ENCODE data around the gene ADCY4.

Gene ADCY4

DNA sequence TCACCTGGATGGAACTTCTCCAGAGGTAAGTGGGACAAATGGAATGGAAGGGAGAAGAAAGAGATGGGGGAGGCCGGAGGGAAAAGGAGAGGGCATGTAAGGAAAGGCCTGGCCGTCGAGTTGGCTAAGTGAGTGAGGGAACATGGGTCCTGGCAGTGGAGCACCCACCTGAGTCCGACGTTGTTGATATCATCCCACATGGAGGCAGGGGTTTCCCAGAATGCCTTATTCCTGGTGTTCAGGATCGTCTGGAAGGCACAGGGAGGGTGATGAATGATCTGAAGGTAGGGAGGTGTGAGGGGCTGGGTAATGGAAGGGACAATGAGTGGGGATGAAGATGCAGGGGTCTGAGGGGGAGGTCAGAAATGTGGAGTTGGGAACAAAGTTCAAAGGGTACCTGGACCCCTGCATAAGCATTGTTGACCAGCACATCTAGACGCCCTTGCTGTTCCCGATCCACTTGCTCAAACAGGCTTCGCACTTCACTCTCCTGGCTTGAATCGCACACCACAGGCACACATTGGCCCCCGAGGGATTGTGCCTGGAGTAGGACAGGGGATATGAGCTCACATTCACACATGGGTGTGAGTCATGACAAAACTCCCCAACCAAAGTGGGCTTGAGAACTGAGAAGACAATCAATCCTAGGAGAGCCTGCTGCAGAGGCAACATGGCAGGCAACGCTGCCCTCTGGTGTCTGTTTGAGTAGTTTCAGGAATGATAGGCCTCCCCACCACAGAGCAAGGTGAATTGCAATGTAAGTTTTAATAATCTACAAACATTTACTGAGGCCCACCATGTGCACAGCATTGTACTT is 38.3 kb downstream of the ADCY4 start:
- peak; percentile 43 to 91 for DNase-seq

DNA sequence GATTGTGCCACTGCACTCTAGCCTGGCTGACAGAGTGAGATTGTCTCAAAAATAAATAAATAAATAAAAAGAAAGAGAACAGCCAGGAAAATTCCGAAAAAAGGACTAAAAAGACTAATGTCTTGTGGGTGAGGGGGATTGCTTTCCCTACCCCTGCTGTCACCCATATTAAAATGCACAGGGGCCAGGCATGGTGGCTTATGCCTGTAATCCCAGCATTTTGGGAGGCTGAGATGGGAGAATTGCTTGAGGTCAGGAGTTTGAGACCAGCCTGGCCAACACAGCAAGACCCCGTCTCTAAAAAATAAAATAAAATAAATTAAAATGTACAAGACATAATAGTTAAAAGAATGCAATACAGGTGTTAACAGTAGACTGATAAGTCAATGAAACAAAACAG is 41.3 kb downstream of the ADCY4 start:
- DNase-seq = no peak

DNA sequence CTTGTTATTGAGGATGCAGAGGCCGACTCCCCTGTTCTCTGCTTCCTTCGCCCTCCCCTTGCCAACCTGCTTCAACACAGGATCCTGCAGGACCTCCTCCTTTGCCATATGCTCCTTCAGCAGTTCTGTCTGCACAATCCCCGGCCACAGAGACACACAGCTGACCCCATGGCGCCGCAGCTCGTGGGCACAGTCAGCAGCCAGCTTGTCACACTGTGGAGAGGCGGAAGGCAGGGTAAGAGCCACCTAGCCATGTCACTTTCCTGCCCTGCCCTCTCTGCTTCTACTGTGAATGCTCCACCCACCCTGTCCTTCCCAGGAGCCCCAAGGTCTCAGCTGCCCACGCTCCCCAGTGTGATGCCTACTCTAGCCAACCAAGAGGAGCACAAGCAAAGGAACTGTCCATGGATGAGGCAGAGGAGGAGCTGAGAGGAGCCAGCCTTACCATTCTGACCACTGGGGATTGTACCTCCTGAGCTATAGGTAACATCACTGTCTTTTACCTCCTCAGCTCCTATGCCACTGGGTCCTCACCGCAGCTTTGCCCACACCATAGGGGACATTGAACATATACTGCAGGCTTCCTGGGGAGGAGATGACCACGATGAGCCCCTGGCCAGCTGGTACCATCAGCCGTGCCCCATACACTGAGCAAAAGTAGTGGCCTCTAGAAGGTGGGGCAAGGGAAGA is 42.6 kb downstream of the ADCY4 start:
- no peak for DNase-seq

DNA sequence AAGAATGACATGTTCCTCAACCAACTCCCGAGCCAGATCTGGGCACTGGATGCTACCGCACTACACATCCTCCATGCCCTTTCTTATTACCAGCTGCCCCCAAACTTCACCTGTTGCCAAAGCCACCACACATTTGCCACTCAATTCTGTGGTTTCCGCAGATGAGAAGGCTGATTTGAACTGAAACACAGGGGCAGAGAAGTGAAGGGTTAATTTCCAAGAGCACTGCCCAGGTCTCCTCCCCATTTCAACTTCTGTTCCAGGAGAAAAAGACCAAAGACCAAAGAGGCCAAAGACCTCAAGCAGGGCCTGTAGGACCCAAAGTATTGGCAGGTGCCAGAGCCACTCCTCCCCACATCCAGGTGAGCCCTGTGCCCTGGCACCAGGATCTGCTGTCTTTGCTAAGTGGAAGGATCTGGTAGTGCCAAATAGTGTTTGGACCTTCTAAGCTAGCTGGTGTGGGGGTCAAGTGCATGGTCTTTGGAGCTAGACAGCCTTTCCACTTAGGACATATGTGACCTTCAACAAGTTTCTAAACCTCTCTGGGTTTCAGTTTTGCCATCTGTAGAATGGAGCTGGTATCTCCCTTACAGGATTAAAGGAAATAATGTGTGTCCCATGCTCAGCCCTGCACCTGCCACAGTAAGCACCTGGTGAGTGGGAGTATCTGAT is 43.3 kb downstream of the ADCY4 start:
- no peak for DNase-seq

DNA sequence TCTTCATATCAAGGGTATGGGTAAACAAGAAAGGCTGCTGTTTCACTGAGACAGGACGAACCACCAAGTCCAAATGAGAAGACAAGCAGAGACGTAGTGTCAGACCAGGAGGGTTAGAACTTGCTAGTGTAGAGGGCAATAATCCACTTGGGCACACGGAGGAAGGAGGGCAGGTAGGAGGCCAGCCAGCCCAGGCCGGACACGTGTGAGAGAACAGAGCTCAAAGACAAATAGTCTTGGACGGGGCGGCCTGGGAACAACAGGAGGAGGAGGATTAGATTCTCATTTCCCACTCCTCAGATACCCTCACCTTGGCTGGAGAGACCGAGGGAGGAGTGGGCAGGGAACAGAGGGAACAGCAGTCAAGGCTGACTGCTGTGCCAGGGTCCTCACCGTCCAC is 44.1 kb downstream of the ADCY4 start:
- DNase-seq = no peak

DNA sequence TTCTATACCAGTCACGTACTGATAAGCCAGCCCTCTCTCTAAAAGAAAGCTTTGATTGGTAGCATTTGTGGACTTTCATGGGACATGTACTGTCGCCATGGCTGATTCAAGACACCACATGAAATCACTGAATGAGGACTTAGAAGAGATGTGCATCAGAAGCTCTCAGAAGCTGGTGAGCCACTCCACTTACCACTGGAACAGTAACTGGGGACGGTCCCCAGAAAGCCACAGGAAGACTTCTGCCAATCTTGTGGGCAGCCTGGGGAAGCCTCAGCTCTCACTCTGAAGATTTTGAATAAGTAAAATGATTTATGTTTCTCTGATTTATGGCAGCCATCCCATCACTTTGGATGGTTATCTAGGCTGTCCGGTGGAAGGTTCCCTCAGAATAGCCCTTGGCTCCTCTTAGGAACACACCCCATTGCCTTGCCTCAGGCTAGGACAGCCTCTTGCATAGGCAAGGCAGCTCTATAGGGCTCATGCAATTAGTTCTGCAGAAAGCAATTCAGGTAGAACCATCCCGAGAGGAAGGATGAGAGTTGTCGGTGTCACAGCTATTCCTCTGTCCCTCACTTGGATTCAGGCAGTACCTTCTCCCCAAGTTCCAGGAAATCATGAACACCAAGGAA is 45.1 kb downstream of the ADCY4 start:
- DNase-seq = no peak

DNA sequence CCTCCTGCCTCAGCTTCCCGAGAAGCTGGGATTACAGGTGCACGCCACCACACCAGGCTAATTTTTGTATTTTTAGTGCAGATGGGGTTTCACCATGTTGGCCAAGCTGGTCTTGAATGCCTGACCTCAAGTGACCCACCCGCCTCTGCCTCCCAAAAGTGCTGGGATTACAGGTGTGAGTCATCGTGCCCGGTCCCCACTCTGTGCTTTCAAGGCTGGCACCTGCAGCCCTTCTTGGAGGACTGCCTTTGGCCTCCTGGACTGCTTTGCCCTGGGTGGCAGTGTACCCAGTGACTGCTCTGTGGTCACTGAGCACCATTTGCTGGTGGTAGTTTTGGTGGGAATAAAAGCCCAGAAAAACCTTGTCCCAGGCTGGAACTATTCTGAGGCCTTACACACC is 47.9 kb downstream of the ADCY4 start:
- DNase-seq = no peak

DNA sequence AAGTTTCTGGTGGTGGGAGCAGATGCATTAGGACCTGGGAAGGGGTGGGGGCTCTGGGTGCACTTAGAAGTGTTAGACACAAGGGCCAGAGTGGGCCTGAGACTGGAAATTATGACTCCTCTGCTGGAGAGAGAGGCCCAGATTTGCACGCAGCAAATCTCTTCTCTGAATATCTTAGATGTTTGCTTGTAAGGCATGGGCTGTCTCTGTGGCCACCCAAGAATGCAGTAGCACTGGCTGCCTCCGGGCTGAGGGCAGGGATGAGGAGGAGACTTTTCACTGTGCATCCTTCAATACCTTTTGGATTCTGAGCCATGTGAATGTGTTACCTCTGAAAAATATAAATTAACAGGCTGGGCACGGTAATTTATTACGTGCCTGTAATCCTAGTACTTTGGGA is 49.5 kb downstream of the ADCY4 start:
- no peak for DNase-seq

DNA sequence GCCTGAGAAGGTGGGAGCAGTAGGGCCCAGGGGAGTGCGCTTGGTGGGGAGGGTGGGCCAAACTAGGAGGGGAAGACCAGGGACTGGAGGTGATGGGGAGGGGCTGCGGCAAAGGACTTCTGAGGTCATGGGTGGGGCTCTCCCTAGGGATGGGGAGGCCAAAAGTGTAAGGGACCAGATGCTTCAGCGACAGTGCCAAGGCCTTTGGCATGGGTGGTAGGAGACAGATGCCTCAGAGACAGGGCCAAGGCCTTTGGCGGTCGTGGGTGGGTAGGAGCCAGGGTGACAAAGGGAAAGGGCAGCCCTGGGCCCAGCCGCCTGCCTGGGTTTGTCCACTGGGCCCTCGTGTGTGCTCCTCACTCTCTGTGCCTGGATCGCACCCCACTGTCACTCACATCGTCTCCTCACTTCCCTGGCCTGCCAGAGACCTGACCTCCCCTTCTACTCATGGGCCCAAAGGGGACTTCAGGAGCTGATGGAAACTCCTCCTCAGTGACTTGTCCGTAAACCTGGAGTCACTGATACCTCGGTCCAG is 50.3 kb downstream of the ADCY4 start:
- no peak for DNase-seq

DNA sequence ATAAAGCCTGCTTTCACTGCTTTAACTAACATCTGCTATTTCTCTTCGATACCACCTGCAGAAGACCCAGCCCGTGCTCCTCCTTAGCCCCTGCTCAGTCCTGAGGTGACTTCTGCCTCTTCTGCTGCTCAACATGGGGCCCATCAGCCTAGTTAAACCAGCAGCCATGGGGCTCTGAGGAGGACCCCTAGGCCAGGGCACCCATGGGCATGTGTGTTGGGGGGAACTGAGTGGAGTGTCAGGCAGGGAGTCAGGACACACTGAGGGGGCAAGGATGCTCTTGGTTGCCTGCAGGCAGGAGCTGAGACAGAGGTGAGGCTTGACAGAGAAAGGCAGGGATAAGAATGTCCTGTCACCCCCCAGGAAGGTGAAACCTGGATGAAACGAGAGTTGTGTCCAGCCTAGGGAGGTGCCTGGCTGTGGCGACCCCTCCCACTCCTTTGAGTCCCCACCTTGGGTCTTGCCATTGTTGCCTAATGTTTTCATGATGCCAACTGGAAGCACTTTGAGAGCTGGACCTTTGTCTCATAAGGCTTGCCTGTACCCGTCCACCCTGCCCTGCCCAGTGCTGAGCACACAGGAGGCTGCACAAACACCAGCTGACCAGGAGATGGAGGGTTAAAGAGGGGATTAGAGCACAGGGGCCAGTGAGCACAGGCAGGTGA is 50.9 kb downstream of the ADCY4 start:
- DNase-seq = no peak

DNA sequence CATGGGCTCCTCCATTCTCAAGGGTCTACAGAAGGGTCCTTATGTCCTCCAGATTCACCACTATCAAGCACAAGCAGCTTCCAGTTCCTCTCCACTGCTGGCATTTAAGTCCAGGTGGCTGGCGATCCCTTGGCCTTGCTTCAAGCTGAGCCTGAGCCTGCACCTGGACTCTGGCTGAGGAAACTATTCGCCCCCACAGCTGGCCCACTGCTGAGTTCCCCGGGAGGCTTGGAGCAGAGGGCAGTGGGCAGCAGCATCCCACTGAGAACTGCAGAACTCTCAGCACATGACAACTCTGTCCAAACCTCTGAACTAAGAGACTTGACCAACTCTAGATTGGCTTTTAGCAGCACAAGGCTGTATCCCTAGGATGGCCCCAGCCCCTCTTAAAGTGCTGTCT is 52.1 kb downstream of the ADCY4 start:
- DNase-seq = no peak

DNA sequence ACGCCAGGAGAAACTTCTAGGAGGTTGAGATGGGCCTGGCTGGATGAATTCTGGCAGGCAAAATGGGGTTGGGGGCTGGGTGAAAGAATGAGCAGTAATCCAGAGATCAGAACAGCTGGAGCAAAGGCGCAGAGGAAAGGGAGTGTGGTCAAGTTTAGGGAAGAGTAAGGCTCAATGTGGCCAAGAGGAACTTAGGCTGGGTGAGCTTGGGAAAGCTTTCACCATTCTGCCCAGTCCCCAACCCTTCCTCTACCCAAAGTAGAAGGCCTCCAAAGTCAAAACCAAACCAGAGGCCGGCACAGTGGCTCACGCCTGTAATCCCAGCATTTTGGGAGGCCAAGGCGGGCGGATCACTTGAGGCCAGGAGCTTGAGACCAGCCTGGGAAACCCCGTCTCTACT is 53.2 kb downstream of the ADCY4 start:
- no peak for DNase-seq

DNA sequence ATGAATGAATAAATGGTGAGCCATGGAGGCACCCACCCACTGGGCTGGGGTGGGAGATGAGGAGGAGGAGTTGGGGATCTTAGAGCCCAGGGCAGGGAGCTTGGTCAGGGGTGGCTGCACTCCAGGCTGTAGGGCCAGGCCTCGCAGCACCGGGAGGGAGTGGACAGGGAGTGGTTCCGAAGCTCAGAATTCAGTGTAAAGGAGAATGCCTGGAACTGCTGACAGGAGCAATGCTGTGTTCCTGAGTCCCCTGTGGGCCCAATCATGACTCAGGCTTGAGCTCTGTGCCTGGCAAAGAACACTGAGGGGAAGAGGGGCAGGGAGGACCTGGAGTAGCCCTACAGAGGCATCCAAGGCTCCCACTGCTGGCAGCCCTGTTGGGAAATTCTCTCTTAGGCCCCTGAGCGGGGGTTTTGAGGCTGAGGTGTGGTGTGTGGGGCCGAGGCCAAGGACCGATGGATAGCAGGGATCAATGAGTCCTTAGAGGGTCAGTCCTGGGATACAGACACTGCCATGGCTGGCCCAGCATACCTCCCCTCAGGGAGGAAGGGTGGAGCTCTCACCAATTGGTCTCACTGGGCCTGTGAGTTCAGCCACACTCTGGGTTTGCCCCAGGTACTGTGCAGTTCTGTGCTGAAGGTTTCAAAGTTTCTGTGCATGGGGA is 53.9 kb downstream of the ADCY4 start:
- DNase-seq = no peak

DNA sequence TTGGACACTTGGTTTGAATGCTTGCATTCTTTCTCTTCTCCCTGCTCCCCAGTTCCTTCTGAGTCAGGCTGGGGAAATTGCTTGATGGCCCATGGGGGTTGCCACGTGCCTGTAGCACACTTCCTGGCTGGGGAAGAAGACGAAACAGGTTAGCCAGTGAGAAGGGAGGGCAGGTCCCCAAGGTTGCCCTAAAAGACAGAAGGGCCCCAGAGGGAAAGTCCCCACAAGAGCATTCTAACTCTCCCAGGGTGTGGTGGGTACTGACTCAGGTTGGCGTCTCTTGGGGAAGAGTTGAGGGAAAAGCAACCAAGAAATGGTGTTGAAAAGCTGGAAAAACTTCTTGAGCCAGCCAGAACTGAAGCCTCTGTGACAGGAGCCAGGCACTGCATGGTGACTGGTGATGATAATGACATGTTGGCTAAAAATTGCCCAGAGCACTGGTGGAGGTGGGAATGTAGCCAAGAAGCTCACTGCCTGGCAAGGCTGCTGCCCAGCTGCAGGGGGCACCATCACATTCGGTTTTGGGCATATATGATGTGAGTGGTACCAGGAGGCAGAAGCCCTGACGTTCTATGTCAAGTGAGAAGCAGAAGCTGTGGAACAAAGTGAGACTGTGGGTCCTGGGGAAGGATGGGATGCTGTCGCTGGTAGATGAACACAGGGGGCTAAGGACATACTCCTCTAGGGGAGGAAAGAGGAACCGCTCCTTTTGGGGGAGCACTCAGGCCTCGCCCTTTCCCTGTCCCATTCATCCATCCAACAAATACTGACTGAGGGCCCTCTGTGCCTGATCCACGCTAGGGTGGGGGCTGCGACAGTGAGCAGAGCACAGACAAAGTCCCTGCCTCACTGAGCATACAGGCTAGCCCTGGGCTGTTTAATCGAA is 55.3 kb downstream of the ADCY4 start:
- DNase-seq = peak in 1 of 2 donors; percentile 19

DNA sequence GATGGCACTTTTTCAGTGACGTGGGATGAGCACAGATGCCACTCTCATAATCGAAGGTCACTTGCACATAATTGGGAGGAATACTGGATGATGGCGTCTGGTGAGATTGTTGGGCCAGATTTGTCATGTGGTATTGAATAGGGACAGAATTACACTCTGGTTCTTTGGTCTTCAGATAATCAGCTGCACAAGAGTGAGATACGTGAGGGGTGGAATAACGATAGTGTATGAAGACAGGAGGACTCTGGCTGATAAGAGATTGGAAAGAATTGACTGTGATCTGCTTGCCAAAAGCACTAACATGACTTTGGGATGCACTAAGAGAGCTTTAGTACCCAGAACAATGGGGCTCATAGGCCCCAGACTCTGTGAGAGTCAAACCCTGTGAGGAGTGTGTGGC is 56.4 kb downstream of the ADCY4 start:
- no peak for DNase-seq

DNA sequence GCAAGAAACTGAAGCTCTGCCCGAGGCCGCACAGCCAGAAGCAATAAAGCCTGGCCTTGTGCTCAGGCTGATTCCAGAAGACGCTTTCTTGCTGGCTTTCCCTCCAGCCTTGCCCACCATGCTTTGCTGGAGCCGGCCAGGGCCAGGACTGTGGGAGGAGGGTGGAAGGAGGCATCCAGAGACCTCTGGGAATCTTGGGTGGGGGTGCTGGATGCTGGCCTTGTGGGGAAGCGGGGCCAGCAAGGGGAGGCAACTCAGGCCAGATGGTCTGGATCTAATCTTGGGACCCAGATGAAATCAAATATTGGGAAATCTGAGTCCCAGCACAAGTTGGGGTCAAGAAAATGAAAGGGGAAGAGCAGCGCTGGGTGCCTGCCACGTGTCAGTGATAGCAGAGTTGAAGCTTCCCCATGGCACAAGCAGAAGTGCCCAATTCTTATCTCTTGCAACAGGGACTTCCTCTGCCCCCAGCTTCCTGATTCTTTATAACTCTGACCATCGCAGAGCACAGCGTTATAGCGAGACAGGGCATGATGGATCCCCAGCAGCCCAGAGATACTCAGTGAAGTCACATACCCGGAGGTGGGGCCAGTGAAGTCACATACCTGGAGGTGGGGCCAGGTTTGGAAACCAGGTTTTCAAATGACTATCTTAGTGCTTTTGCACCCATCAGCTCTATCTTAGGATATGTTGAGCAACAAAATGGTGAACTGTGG is 57.1 kb downstream of the ADCY4 start:
- peak; percentile 17 to 90 for DNase-seq

DNA sequence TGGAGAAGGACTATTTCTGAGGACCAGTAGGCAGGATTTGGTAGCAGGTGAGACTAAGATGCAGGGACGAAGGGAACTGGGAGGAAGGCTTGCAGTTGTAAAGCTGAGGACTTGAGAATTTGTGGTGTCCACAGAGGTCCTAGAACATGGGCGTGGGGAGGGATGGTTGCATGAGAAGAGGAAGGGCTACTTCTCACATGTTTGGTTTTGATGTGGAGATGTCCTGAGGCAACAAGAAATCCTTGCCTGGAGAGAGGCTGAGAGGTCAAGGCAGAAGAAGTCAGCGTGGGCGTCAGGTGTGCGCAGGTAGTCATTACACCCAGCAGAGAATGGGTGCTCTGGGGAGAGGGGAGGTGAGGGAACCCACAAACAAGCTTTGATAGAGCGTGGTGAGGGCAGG is 57.8 kb downstream of the ADCY4 start:
- DNase-seq = no peak

DNA sequence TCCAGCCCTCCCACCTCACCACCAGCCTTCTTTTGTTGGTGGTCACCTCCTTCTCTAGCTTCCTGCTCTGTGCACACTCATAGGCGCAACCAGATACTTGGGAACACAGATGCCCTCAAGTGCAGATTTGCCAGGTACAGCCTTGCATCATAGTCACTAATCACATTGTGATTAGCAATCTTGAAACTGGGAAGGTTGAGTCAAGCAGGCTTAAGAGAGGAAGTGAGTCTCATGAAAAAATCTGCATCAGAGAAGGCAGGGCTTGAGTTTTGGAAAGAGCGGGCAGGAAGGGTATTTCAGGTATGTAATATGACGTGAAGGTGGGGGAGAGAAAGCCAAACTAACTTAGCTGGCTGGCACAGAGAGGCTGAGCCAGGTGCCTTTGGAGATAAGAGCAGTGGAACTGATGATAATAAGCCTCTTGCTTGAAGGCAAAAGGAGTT is 60.7 kb downstream of the ADCY4 start:
- DNase-seq = peak in 1 of 2 donors; percentile 7

DNA sequence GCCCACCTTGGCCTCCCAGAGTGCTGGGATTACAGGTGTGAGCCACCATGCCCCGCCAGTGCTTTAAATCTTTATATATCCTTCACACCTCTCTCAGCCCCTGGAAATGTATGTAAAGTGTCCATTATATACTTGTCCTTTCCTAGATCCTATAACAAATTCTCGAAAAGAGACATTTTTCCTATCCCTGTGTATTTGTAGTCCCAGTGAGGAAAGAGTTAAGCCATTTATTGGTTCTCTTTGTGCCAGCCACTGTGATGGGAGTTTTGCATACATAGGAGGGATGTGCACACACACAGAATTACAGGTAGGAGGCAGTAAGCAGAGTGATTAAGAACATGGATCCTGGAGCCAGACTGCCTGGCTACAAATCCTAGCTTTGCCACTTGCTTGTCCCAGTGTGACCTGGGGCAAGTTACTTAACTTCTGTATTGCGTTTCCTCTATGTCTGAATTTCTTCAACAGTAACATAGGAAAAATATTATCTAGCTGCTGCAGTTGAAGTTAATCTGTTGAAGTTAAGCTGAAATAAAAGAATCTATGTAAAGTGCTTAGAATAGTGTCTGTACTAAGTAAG is 61.4 kb downstream of the ADCY4 start:
- no peak for DNase-seq

DNA sequence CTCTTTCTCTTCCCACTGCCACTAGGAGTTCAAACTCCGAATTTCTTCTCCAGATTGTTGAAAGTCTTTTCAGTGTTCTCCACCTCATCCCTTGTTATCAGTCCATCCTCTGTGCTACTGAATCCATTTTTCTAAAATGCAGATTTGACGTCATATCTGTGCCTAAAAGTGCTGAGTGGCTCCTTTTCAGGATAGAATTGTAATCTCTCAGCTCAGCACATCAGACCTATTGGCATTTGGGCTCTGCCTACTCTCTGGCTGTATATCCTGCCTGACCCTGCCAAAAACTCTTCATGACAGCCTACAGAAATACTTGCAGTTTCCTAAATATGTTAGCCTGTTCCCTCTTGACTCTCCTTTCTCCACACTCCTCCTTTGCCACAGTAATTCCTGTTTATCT is 62.4 kb downstream of the ADCY4 start:
- DNase-seq = no peak
